DND-41 (cell line): ENCODE data around the gene RABGAP1L.

Source experiments
- ATAC-seq: fragments of 200-7000 bp; cut with Tn5 transposase; 3 replicates; pipeline ENCODE4 v1.9.1; 2021; ENCODE audit warnings: low read depth; ENCODE audit not compliant: insufficient read depth
- DNase-seq: peaks from one replicate; pipeline ENCODE4 v3.0.0-alpha.2; 2020
- H2AFZ ChIP-seq: 2 replicates; pipeline ENCODE4 v1.6.0; 2012; ENCODE audit warnings: low read depth, low read length
- H3K27ac ChIP-seq: 2 replicates; pipeline ENCODE4 v1.5.1; 2012; ENCODE audit warnings: low read length, inconsistent platforms
- H3K27me3 ChIP-seq: fragments of 200-600 bp; sonication (generic); 2 replicates; pipeline ENCODE4 v1.6.0; 2012; ENCODE audit warnings: low read length, mild to moderate bottlenecking, inconsistent platforms; ENCODE audit not compliant: insufficient read depth, poor library complexity
- H3K36me3 ChIP-seq: 2 replicates; pipeline ENCODE4 v1.5.1; 2012; ENCODE audit warnings: low read length, inconsistent platforms; ENCODE audit not compliant: insufficient read depth
- H3K4me1 ChIP-seq: 2 replicates; pipeline ENCODE4 v1.5.1; 2012; ENCODE audit warnings: mild to moderate bottlenecking, low read length; ENCODE audit not compliant: insufficient read depth
- H3K4me2 ChIP-seq: 2 replicates; pipeline ENCODE4 v1.6.0; 2012; ENCODE audit warnings: mild to moderate bottlenecking, moderate library complexity, low read length, inconsistent platforms; ENCODE audit not compliant: insufficient read depth
- H3K4me3 ChIP-seq, 2 experiments: fragments of 200-600 bp in 1 of 2; shearing (Covaris generic) in 1 of 2; 2 replicates each; pipeline ENCODE4 v1.5.1; 2012 to 2016; ENCODE audit warnings: inconsistent platforms in 2 of 2, low read length in 2 of 2, mild to moderate bottlenecking in 2 of 2, low read depth in 1 of 2, moderate library complexity in 1 of 2
- H3K79me2 ChIP-seq: 2 replicates; pipeline ENCODE4 v1.6.0; 2012; ENCODE audit warnings: low read length, inconsistent platforms; ENCODE audit not compliant: insufficient read depth
- H3K9ac ChIP-seq: 2 replicates; pipeline ENCODE4 v1.6.0; 2012; ENCODE audit warnings: low read depth, mild to moderate bottlenecking, inconsistent platforms, low read length, moderate library complexity
- H3K9me3 ChIP-seq: 2 replicates; pipeline ENCODE4 v1.5.1; 2012; ENCODE audit warnings: low read length, moderate library complexity, mild to moderate bottlenecking, inconsistent platforms; ENCODE audit not compliant: insufficient read depth, severe bottlenecking
- H4K20me1 ChIP-seq: 2 replicates; pipeline ENCODE4 v1.6.0; 2012; ENCODE audit warnings: low read length; ENCODE audit not compliant: insufficient read depth
- EZH2 ChIP-seq: IDR thresholded peaks from 3 replicates; pipeline ENCODE4 v1.6.1; 2012; ENCODE audit warnings: borderline replicate concordance, low read depth, mild to moderate bottlenecking, moderate library complexity, low read length, inconsistent platforms; ENCODE audit not compliant: severe bottlenecking
- TF ChIP-seq, protein P1 (sequence below): IDR thresholded peaks from 2 replicates; pipeline ENCODE4 v1.5.1; 2012; ENCODE audit warnings: borderline replicate concordance, low read length, moderate library complexity, mild to moderate bottlenecking; ENCODE audit not compliant: poor library complexity, severe bottlenecking; ENCODE audit errors: extremely low read depth

RABGAP1L gene

DNA sequence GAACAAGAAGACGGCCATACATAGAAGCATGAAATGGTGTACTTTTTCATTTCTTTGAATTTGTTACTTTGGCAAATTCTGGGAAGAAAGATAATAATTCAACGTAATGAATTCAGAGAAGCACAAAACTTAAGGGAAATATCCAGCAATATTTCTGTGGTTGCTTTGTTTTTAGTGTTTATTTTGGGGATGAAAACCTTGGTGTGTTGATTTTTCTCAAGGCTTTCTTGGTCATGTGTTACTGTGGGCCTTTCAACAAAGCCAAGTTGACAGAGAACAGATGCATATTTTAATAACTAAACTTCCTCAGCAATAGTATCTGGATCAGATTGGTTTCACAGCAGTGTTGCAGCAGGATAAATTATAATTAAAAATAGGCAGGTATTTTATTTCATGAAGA lies 561.9 kb downstream of the RABGAP1L start:
- Histone ChIP-seq H3K4me1 (no peaks in the 10 kb centered on the region), H3K9ac (no peak overlapping the region), H3K79me2 (no peaks in the 10 kb centered on the region), H3K27ac (no peak overlapping the region), H3K27me3 (no peaks in the 10 kb centered on the region), H2AFZ (no peak overlapping the region), H4K20me1 (no peaks in the 10 kb centered on the region), H3K4me3 (no peak overlapping the region), H3K4me2 (no peak overlapping the region), H3K9me3 (no peaks in the 10 kb centered on the region), H3K36me3 (no peaks in the 10 kb centered on the region)
- TF ChIP-seq EZH2: no peak
- DNase-seq (no peak), ATAC-seq (no peak)

DNA sequence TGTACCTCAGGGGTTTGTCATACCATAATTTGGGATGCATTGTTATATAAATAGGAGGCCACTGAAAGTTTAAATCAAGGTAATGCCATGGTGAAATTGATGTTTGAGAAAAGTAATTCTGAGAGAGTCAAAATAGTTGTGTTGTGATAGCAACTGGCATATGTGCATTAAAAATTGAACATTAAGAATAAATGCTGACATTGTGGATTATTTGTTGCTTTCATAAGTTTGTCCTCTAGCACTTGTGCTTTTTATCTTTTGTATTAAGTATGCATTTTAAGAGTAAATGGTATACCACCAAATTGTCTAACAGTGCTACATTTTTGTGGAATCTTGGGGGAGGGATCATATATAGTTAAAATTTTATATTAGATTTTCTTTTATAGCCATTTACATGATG lies 564.5 kb downstream of the RABGAP1L start:
- no peaks in the 10 kb centered on the region for H3K27me3 ChIP-seq
- H3K27ac ChIP-seq: no peak overlapping the region
- no peak overlapping the region for H3K4me3 ChIP-seq
- H3K79me2 ChIP-seq: no peaks in the 10 kb centered on the region
- no peak for TF ChIP-seq EZH2
- TF ChIP-seq, protein P1, sequence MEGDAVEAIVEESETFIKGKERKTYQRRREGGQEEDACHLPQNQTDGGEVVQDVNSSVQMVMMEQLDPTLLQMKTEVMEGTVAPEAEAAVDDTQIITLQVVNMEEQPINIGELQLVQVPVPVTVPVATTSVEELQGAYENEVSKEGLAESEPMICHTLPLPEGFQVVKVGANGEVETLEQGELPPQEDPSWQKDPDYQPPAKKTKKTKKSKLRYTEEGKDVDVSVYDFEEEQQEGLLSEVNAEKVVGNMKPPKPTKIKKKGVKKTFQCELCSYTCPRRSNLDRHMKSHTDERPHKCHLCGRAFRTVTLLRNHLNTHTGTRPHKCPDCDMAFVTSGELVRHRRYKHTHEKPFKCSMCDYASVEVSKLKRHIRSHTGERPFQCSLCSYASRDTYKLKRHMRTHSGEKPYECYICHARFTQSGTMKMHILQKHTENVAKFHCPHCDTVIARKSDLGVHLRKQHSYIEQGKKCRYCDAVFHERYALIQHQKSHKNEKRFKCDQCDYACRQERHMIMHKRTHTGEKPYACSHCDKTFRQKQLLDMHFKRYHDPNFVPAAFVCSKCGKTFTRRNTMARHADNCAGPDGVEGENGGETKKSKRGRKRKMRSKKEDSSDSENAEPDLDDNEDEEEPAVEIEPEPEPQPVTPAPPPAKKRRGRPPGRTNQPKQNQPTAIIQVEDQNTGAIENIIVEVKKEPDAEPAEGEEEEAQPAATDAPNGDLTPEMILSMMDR: no peak
- no peaks in the 10 kb centered on the region for H3K4me1 ChIP-seq
- no peak overlapping the region for H2AFZ ChIP-seq
- H3K9me3 ChIP-seq: no peaks in the 10 kb centered on the region
- H3K9ac ChIP-seq: no peak overlapping the region
- ATAC-seq (no peak), DNase-seq (no peak)
- no peaks in the 10 kb centered on the region for H4K20me1 ChIP-seq
- no peaks in the 10 kb centered on the region for H3K36me3 ChIP-seq
- H3K4me2 ChIP-seq: no peak overlapping the region

DNA sequence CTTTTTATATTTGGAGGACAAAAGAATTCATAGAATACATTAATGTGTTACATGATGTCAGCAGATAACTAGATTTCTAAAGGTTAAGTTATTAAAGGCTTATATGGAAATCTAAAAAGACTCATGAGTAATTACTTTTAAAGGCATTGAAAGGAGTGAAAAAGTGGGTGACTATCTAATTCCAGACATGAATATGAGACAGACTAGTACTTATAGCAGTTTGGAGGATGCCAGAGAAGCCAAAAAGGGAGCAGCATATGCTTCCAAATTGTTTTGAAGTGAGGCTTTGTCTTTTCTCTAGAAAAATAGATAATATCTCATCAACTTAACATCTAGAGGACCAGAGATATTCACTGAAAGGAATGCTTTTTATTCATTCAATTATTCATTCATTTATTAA lies 564.9 kb downstream of the RABGAP1L start:
- H3K4me3 ChIP-seq: no peak overlapping the region
- H3K27me3 ChIP-seq: no peaks in the 10 kb centered on the region
- no peak for TF ChIP-seq EZH2
- TF ChIP-seq, protein P1: no peak
- no peaks in the 10 kb centered on the region for H3K9me3 ChIP-seq
- no peak overlapping the region for H3K4me2 ChIP-seq
- DNase-seq: no peak
- no peaks in the 10 kb centered on the region for H4K20me1 ChIP-seq
- no peaks in the 10 kb centered on the region for H3K79me2 ChIP-seq
- no peaks in the 10 kb centered on the region for H3K36me3 ChIP-seq
- no peaks in the 10 kb centered on the region for H3K4me1 ChIP-seq
- no peak overlapping the region for H3K27ac ChIP-seq
- ATAC-seq: no peak
- no peak overlapping the region for H3K9ac ChIP-seq
- H2AFZ ChIP-seq: no peak overlapping the region

DNA sequence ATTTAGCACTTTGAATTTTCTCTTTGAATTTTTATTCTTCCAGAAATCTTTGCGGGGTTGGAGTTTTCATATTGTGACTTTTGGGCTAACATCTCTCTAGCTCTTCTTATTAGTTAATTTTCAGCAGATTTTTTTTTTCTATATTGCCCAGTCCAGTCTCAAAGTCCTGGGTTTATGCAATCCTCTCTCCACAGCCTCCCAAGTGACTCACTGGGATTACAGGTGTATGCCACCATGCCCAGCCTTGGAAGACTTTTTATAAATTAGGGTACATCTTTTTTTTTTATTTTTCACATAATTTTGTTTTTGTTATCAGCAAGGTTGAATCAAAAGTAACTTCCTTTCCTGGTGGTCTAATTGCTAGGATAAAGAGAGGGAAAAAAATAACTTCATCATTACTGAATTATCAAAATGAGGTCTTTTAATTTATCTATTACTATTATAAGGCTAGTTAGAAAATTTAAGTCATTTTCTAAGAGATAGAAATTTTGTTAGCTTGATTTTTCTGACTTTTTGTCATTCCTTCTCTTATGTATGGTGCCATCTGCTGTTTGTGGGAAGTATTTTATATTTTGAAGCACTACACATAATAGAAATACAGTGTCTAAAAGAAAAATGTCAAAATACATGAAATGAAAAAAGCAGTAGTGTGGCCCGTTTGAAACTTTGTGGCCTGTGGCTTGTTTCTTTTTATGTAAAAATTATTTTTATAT lies 567.0 kb downstream of the RABGAP1L start:
- H3K79me2 ChIP-seq: no peaks in the 10 kb centered on the region
- H4K20me1 ChIP-seq: no peaks in the 10 kb centered on the region
- no peaks in the 10 kb centered on the region for H3K4me1 ChIP-seq
- no peaks in the 10 kb centered on the region for H3K27me3 ChIP-seq
- no peak overlapping the region for H2AFZ ChIP-seq
- no peak overlapping the region for H3K9ac ChIP-seq
- DNase-seq (no peak), ATAC-seq (no peak)
- no peak overlapping the region for H3K4me3 ChIP-seq
- H3K4me2 ChIP-seq: no peak overlapping the region
- no peaks in the 10 kb centered on the region for H3K9me3 ChIP-seq
- TF ChIP-seq EZH2: no peak
- TF ChIP-seq, protein P1: peak; percentile 58
- H3K27ac ChIP-seq: no peak overlapping the region
- no peaks in the 10 kb centered on the region for H3K36me3 ChIP-seq
